Keratinocyte (primary cell): ENCODE results near the gene CELSR1. TPM values are rescaled to one million over a fixed set of nuclear protein-coding genes. Genes with fewer than 3 reads are reported as not detected.

Source experiments
- DNase-seq: peaks from one replicate; pipeline ENCODE4 v3.0.0-alpha.2; 2011; ENCODE audit warnings: low read depth, missing footprints, low spot score
- FAIRE-seq: peaks from 2 replicates; lab custom pipeline; 2011; peaks lifted over from hg19 to GRCh38; lab: Jason Lieb, UNC
- H2AFZ ChIP-seq: 2 replicates; pipeline ENCODE4 v1.6.0; 2012; ENCODE audit warnings: low read length, control low read depth, inconsistent platforms; ENCODE audit not compliant: control insufficient read depth
- H3K27ac ChIP-seq: 2 replicates; pipeline ENCODE4 v1.5.1; 2011; ENCODE audit warnings: low read length; ENCODE audit not compliant: control insufficient read depth, insufficient read depth
- H3K27me3 ChIP-seq: 3 replicates; pipeline ENCODE4 v1.6.0; 2011; ENCODE audit warnings: low read length; ENCODE audit not compliant: control insufficient read depth, insufficient read depth; ENCODE audit errors: extremely low read depth
- H3K36me3 ChIP-seq, 2 experiments: 2 replicates in 1 of 2; 3 replicates in 1 of 2; pipeline ENCODE4 v1.5.1; 2011; ENCODE audit warnings: low read length in 2 of 2, mild to moderate bottlenecking in 1 of 2; ENCODE audit not compliant: control insufficient read depth in 2 of 2, insufficient read depth in 2 of 2; ENCODE audit errors: extremely low read depth in 1 of 2
- H3K4me1 ChIP-seq: 3 replicates; pipeline ENCODE4 v1.5.1; 2011; ENCODE audit warnings: low read length; ENCODE audit not compliant: control insufficient read depth, insufficient read depth; ENCODE audit errors: extremely low read depth
- H3K4me2 ChIP-seq: 3 replicates; pipeline ENCODE4 v1.6.0; 2011; ENCODE audit warnings: low read depth, low read length; ENCODE audit not compliant: control insufficient read depth, insufficient read depth; ENCODE audit errors: extremely low read depth
- H3K4me3 ChIP-seq, 3 experiments: fragments of 200-600 bp in 1 of 3; sonication (generic) in 1 of 3; 2 replicates in 2 of 3; 3 replicates in 1 of 3; pipeline ENCODE4 v1.5.1; 2011 to 2016; ENCODE audit warnings: low read length in 3 of 3, mild to moderate bottlenecking in 3 of 3, control low read depth in 2 of 3, inconsistent platforms in 1 of 3, low read depth in 1 of 3, mixed read lengths in 1 of 3, mixed run types in 1 of 3, moderate library complexity in 1 of 3; ENCODE audit not compliant: control insufficient read depth in 2 of 3, insufficient read depth in 2 of 3; ENCODE audit errors: extremely low read depth in 1 of 3
- H3K79me2 ChIP-seq: 2 replicates; pipeline ENCODE4 v1.6.0; 2012; ENCODE audit warnings: low read length; ENCODE audit not compliant: control insufficient read depth, insufficient read depth
- H3K9ac ChIP-seq: 3 replicates; pipeline ENCODE4 v1.6.0; 2011; ENCODE audit warnings: low read length; ENCODE audit not compliant: control insufficient read depth, insufficient read depth; ENCODE audit errors: extremely low read depth
- H3K9me1 ChIP-seq: 3 replicates; pipeline ENCODE4 v1.6.0; 2011; ENCODE audit warnings: low read length; ENCODE audit not compliant: control insufficient read depth, insufficient read depth; ENCODE audit errors: extremely low read depth
- H3K9me3 ChIP-seq: 2 replicates; pipeline ENCODE4 v1.5.1; 2012; ENCODE audit warnings: low read depth, low read length; ENCODE audit not compliant: control insufficient read depth
- H4K20me1 ChIP-seq: 3 replicates; pipeline ENCODE4 v1.6.0; 2011; ENCODE audit warnings: low read length; ENCODE audit not compliant: control insufficient read depth, insufficient read depth; ENCODE audit errors: extremely low read depth
- CTCF ChIP-seq, 3 experiments: IDR thresholded peaks in 1 of 3; conservative IDR thresholded peaks in 1 of 3; optimal IDR thresholded peaks in 1 of 3; 2 replicates in 2 of 3; 3 replicates in 1 of 3; pipeline versions ENCODE3 to v1.5.1; 2011; ENCODE audit warnings: low read length in 3 of 3, mild to moderate bottlenecking in 3 of 3, moderate library complexity in 2 of 3, control low read depth in 1 of 3, inconsistent platforms in 1 of 3; ENCODE audit not compliant: insufficient read depth in 2 of 3; ENCODE audit errors: extremely low read depth in 1 of 3
- EZH2 ChIP-seq: IDR thresholded peaks from one replicate; pipeline ENCODE4 v1.6.1; 2012; ENCODE audit warnings: inconsistent platforms, mild to moderate bottlenecking, low read length, moderate library complexity
- dilution Hi-C: fragments of 300-500 bp; cut with MboI; formaldehyde crosslinking; loops from one replicate; pipeline ENCODE4 v1.7.0; 2020; ENCODE audit warnings: low sequenced_read_pairs; ENCODE audit not compliant: extremely low pct_ligation_motif_present
- polyA plus RNA-seq, 5 experiments: library from polyadenylated mRNA; depleted of rRNA in 3 of 5; stranded (reverse) in 3 of 5; stranded (forward) in 1 of 5; unstranded in 1 of 5; fragments of >200 nt; gene quantifications; 1 replicate in 1 of 5; 2 replicates in 3 of 5; 3 replicates in 1 of 5; pipeline versions ENCODE4 v1.2.1 to v1.2.3, GENCODE V29; 2011 to 2012; ENCODE audit warnings: missing spikeins in 2 of 5, low read depth in 1 of 5, low replicate concordance in 1 of 5

CELSR1 gene
- polyA plus RNA-seq, 1 donor (not counting 4 experiments of a cell fraction or from before 2014, with no cell fraction given), result 16.1 TPM

DNA sequence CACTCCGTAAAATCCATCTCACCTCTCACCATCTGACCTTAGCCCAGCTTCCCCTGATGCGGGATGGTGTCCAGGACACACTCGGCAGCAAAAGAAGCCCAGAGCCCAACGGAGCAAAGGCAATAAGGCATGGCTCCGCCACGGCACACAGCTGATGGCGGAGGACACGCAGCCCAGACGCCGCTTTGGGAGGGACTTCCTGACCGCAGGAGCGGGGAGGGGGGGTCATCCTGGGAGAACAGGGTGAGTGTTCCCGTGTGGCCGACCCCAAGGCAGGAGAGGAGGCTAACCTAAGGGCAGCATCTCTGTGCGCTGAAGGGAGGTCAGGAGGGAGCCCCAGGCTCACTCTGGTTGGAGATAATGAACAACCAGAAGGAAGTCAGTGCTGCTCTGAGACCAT, 130.6 kb downstream of the CELSR1 start:
- Histone ChIP-seq H3K9ac (no peak overlapping the region), H3K9me3 (no peaks in the 10 kb centered on the region), H3K4me1 (no peaks in the 10 kb centered on the region), H3K9me1 (no peaks in the 10 kb centered on the region), H2AFZ (no peak overlapping the region), H3K36me3 (peaks cover 9 to 19% of the 10 kb centered on the region in 2 experiments), H3K4me3 (no peak overlapping the region), H3K4me2 (no peak overlapping the region), H3K27ac (no peak overlapping the region), H3K27me3 (no peaks in the 10 kb centered on the region), H3K79me2 (no peaks in the 10 kb centered on the region), H4K20me1 (peaks cover 2% of the 10 kb centered on the region)
- TF ChIP-seq EZH2 (no peak), CTCF (optimal IDR thresholded peaks at IDR 0.05 in 1 of 3, IDR thresholded peaks at IDR 0.05 in 1 of 3, conservative IDR thresholded peaks at IDR 0.05 in 1 of 3; ENCODE audit: extremely low read depth in 1 of 3, insufficient read depth in 2 of 3, low read length in 3 of 3) (no peak)
- DNase-seq, result no peak
- FAIRE-seq, result no peak
- dilution Hi-C loops, result no loop called here

- no peak overlapping the region for H3K4me3 ChIP-seq
- dilution Hi-C loops, result no loop called here
- FAIRE-seq, result no peak
Measured at GRCh38 chr22:46406349-46406748, 131.1 kb downstream of the CELSR1 start.

More at GRCh38 chr22:46406349-46406748, 131.1 kb downstream of the CELSR1 start:
- no peak overlapping the region for H3K4me2 ChIP-seq
- H3K4me1 ChIP-seq, result no peaks in the 10 kb centered on the region
- peaks cover 9 to 18% of the 10 kb centered on the region in 2 experiments for H3K36me3 ChIP-seq
- no peaks in the 10 kb centered on the region for H3K27me3 ChIP-seq
- no peak overlapping the region for H3K9ac ChIP-seq
- no peaks in the 10 kb centered on the region for H3K79me2 ChIP-seq
- H3K9me1 ChIP-seq, result no peaks in the 10 kb centered on the region
- H2AFZ ChIP-seq, result no peak overlapping the region
- no peaks in the 10 kb centered on the region for H3K9me3 ChIP-seq
- peaks cover 2% of the 10 kb centered on the region for H4K20me1 ChIP-seq
- TF ChIP-seq EZH2, result no peak
- no peak for TF ChIP-seq CTCF (optimal IDR thresholded peaks at IDR 0.05 in 1 of 3, IDR thresholded peaks at IDR 0.05 in 1 of 3, conservative IDR thresholded peaks at IDR 0.05 in 1 of 3; ENCODE audit: extremely low read depth in 1 of 3, insufficient read depth in 2 of 3, low read length in 3 of 3)
- H3K27ac ChIP-seq, result no peak overlapping the region
- DNase-seq, result no peak
